K562 (cell line): Measurements from ENCODE around the gene GPATCH2. TPM values are rescaled to one million over a fixed set of nuclear protein-coding genes. Genes with fewer than 3 reads are reported as not detected.

ENCODE experiments used
- ATAC-seq: fragments of 200-7000 bp; cut with Tn5 transposase; 3 replicates; pipeline ENCODE4 v1.9.1; 2020; ENCODE audit warnings: moderate library complexity
- BruUV-seq: library from RNA; stranded (reverse); fragments of 400-500 nt; replicated peaks from 2 replicates; lab custom pipeline; 2021; lab: Mats Ljungman, UMichigan
- CTCF ChIA-PET: fragments of 300-600 bp; formaldehyde crosslinking; extraction: SDS; loops from one replicate; lab custom pipeline; 2021; ENCODE audit warnings: low intra/inter-chr PET ratio; lab: Yijun Ruan, JAX
- POLR2A ChIA-PET: fragments of 300-600, 350-650 bp; sonication (Branson Sonifier 250); formaldehyde crosslinking; extraction: SDS; loops from one replicate; lab custom pipeline; 2021; ENCODE audit warnings: antibody characterized with exemption, inconsistent platforms; lab: Yijun Ruan, JAX
- DNase-seq, 4 experiments: peaks; one replicate each; pipeline versions ENCODE4 v3.0.0 to v3.0.0-alpha.2; 2011 to 2018; ENCODE audit warnings: low spot score in 3 of 4, mixed read lengths in 3 of 4; ENCODE audit errors: extremely low read depth in 1 of 4
- FAIRE-seq: peaks from 2 replicates; lab custom pipeline; 2011; peaks lifted over from hg19 to GRCh38; lab: Jason Lieb, UNC
- H2AFZ ChIP-seq: 2 replicates; pipeline ENCODE4 v1.6.0; 2011; ENCODE audit warnings: low read depth, low read length, control low read depth, inconsistent platforms
- H3K27ac ChIP-seq: fragments of 200-600 bp; 3 replicates; pipeline ENCODE4 v1.8.0; 2011; ENCODE audit warnings: low read depth, mild to moderate bottlenecking, control low read depth, inconsistent platforms, low read length, moderate library complexity, mixed read lengths; ENCODE audit errors: extremely low read depth
- H3K27me3 ChIP-seq, 2 experiments: fragments of 300-600 bp in 1 of 2; 2 replicates in 1 of 2; 3 replicates in 1 of 2; pipeline versions ENCODE4 v1.6.0 to v1.8.0; 2011; ENCODE audit warnings: inconsistent platforms in 2 of 2, low read length in 2 of 2, mild to moderate bottlenecking in 1 of 2, mixed read lengths in 1 of 2, moderate library complexity in 1 of 2; ENCODE audit not compliant: control insufficient read depth in 2 of 2, insufficient read depth in 2 of 2
- H3K36me3 ChIP-seq: fragments of 300-600 bp; 3 replicates; pipeline ENCODE4 v1.8.0; 2011; ENCODE audit warnings: mild to moderate bottlenecking, low read length, inconsistent platforms; ENCODE audit not compliant: control insufficient read depth, insufficient read depth
- H3K4me1 ChIP-seq, 2 experiments: fragments of 200-600 bp in 1 of 2; replicated peaks in 1 of 2; 2 replicates in 1 of 2; 3 replicates in 1 of 2; pipeline versions ENCODE4 v1.5.1 to v1.8.0; 2011; ENCODE audit warnings: inconsistent platforms in 2 of 2, low read length in 2 of 2, mild to moderate bottlenecking in 1 of 2, mixed read lengths in 1 of 2, moderate library complexity in 1 of 2; ENCODE audit not compliant: control insufficient read depth in 2 of 2, insufficient read depth in 2 of 2
- H3K4me2 ChIP-seq: 2 replicates; pipeline ENCODE4 v1.6.1; 2011; ENCODE audit warnings: low read length, control low read depth, inconsistent platforms, mixed read lengths; ENCODE audit not compliant: insufficient read depth
- H3K4me3 ChIP-seq: fragments of 200-600 bp; sonication (generic), shearing (Covaris generic); 2 replicates; pipeline ENCODE4 v1.5.1; 2016; ENCODE audit warnings: control low read depth, inconsistent platforms
- H3K79me2 ChIP-seq: fragments of 200-600 bp; 3 replicates; pipeline ENCODE4 v1.8.0; 2011; ENCODE audit warnings: low read length, inconsistent platforms; ENCODE audit not compliant: control insufficient read depth, insufficient read depth
- H3K9ac ChIP-seq, 2 experiments: 2 replicates each; pipeline versions ENCODE4 v1.6.0 to v1.6.1; 2011; ENCODE audit warnings: low read depth in 2 of 2, low read length in 2 of 2, control low read depth in 1 of 2, inconsistent platforms in 1 of 2, mild to moderate bottlenecking in 1 of 2, mixed read lengths in 1 of 2; ENCODE audit not compliant: insufficient read depth in 1 of 2
- H3K9me1 ChIP-seq: one replicate; pipeline ENCODE4 v1.6.0; 2011; ENCODE audit warnings: inconsistent platforms, mild to moderate bottlenecking, low read length, moderate library complexity; ENCODE audit not compliant: control insufficient read depth, insufficient read depth
- H3K9me3 ChIP-seq: replicated peaks from 2 replicates; pipeline ENCODE4 v1.5.1; 2011; ENCODE audit warnings: low read depth, low read length, inconsistent platforms; ENCODE audit not compliant: control insufficient read depth, insufficient read depth
- H4K20me1 ChIP-seq: replicated peaks from 2 replicates; pipeline ENCODE4 v1.6.1; 2011; ENCODE audit warnings: low read length, inconsistent platforms, mixed read lengths; ENCODE audit not compliant: control insufficient read depth, insufficient read depth
- ASH1L ChIP-seq: fragments of 450-650 bp; IDR thresholded peaks from 2 replicates; pipeline ENCODE4 v1.6.1; 2018; ENCODE audit warnings: borderline replicate concordance, mild to moderate bottlenecking, low read depth; ENCODE audit not compliant: partially characterized antibody
- BCL6 ChIP-seq: fragments of 250-450 bp; sonication (Bioruptor Pico); IDR thresholded peaks from 2 replicates; pipeline ENCODE4 v1.4.0; 2020
- BRF1 ChIP-seq: IDR thresholded peaks from 3 replicates; pipeline ENCODE4 v1.6.1; 2011; ENCODE audit warnings: borderline replicate concordance, mild to moderate bottlenecking; ENCODE audit not compliant: insufficient read length; ENCODE audit errors: extremely low read depth
- ETV1 ChIP-seq: fragments of 450-650 bp; conservative IDR thresholded peaks from 2 replicates; pipeline ENCODE4 v1.6.1; 2016; ENCODE audit warnings: missing genetic modification characterization, control low read depth, low read depth, missing compliant biosample characterization
- ETV5 ChIP-seq: sonication (generic); formaldehyde crosslinking; IDR thresholded peaks from 2 replicates; pipeline ENCODE4 v1.4.0; 2020; ENCODE audit warnings: low read depth, mild to moderate bottlenecking, missing genetic modification reagents
- KAT2B ChIP-seq: IDR thresholded peaks from one replicate; pipeline ENCODE4 v1.6.1; 2012; ENCODE audit warnings: low read depth, mild to moderate bottlenecking, control low read depth, inconsistent platforms, low read length, moderate library complexity
- KDM4B ChIP-seq, 2 experiments: fragments of 450-650 bp in 1 of 2; sonication (generic) in 1 of 2; IDR thresholded peaks; 2 replicates each; pipeline ENCODE4 v1.6.1; 2016 to 2017; ENCODE audit warnings: borderline replicate concordance in 2 of 2, antibody characterized with exemption in 1 of 2, low read depth in 1 of 2, mild to moderate bottlenecking in 1 of 2
- KHSRP ChIP-seq: fragments of 450-650 bp; IDR thresholded peaks from 2 replicates; pipeline ENCODE4 v1.6.1; 2017
- MEF2A ChIP-seq: IDR thresholded peaks from 2 replicates; pipeline ENCODE4 v1.6.1; 2011; ENCODE audit warnings: low read depth, mild to moderate bottlenecking, low read length, moderate library complexity; ENCODE audit not compliant: control insufficient read depth
- POLR2A ChIP-seq: fragments of 450-650 bp; conservative IDR thresholded peaks from 2 replicates; pipeline ENCODE4 v1.6.1; 2016
- SMARCC2 ChIP-seq: fragments of 450-650 bp; IDR thresholded peaks from 2 replicates; pipeline ENCODE4 v1.6.1; 2017; ENCODE audit warnings: antibody characterized with exemption, moderate library complexity, mild to moderate bottlenecking, low read depth
- TARDBP ChIP-seq: fragments of 450-650 bp; IDR thresholded peaks from 2 replicates; pipeline ENCODE4 v1.6.1; 2016
- ZBED1 ChIP-seq: IDR thresholded peaks from 2 replicates; pipeline ENCODE4 v1.6.1; 2014
- ZNF146 ChIP-seq: IDR thresholded peaks from one replicate; pipeline ENCODE4 v1.6.1; 2018; ENCODE audit warnings: missing compliant biosample characterization; ENCODE audit not compliant: unreplicated experiment
- ZSCAN32 ChIP-seq: fragments of 450-650 bp; formaldehyde crosslinking; IDR thresholded peaks from 2 replicates; pipeline ENCODE4 v1.4.0; 2020; ENCODE audit warnings: mild to moderate bottlenecking, moderate library complexity
- in situ Hi-C: fragments of 300-500 bp; cut with MboI; formaldehyde crosslinking; loops from 4 replicates; pipeline ENCODE4 v1.15.0; 2018; ENCODE audit warnings: inconsistent platforms, mixed read lengths
- intact Hi-C: fragments of 100-400 bp; cut with micrococcal nuclease; formaldehyde crosslinking; loops from 2 replicates; pipeline ENCODE4 v1.14.2; 2022
- polyA plus RNA-seq, 8 experiments: library from polyadenylated mRNA; depleted of rRNA in 4 of 8; stranded (reverse) in 5 of 8; unstranded in 3 of 8; fragments of >200 nt; fragmentation: Nextera tagmentation in 2 of 8; fragmentation: Illumina TruSeq in 1 of 8; extraction: Ambion mirVana in 2 of 8; extraction: Trizol in 1 of 8; gene quantifications; 2 replicates each; pipeline versions ENCODE4 v1.2.1 to v1.2.3, GENCODE V29; 2011 to 2014; ENCODE audit warnings: inconsistent platforms in 1 of 8, missing spikeins in 1 of 8
- total RNA-seq, 7 experiments: library from RNA; depleted of rRNA in 6 of 7; stranded (reverse); fragments of >200 nt in 6 of 7; fragmentation: Illumina TruSeq in 2 of 7; extraction: Trizol in 2 of 7; gene quantifications; 2 replicates each; pipeline versions ENCODE4 v1.2.1 to v1.2.3, GENCODE V29; 2011 to 2021; ENCODE audit warnings: low replicate concordance in 1 of 7
- TF ChIP-seq, protein P1 (sequence below): fragments of 250-450 bp; sonication (Bioruptor Pico); IDR thresholded peaks from 2 replicates; pipeline ENCODE4 v1.9.0; 2021; ENCODE audit warnings: mild to moderate bottlenecking, inconsistent platforms
- TF ChIP-seq, protein P2 (sequence below): fragments of 450-650 bp; IDR thresholded peaks from 2 replicates; pipeline ENCODE4 v1.6.1; 2016; ENCODE audit warnings: borderline replicate concordance

GPATCH2 gene
- total and polyA plus RNA-seq, 9 of the 15 experiments (the other 6 are each of a cell fraction or from before 2014, with no cell fraction given): 0.38 to 2.0 (median 0.55) TPM

DNA sequence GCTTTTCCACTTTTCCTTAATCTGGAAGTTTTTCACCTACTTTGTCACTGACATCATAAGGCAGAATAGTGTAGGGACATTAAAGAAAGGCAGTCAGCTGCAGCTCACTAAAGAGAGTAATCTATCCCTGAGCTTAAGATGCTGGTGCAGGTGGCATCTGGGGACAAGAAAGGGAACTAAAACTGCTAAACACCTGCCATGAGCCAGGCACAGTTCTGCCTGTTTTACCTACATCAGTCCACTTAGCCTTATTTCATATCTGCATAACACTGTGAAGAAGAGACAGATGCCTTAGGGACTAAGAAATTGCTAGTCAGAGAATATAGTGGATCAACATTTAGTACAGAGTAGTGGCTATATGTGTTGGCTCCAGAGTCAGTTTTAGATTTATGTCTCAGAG is 88.1 kb downstream of the GPATCH2 start:
- intact Hi-C loops: no loop called here
- H3K4me1 ChIP-seq: no peaks in the 10 kb centered on the region
- in situ Hi-C loops: no loop called here

More for the DNA sequence above, 88.1 kb downstream of the GPATCH2 start:
- TF ChIP-seq ASH1L (no peak), BRF1 (no peak), KHSRP (no peak), ZSCAN32 (CRISPR knock-in tag) (no peak), POLR2A (no peak), ZNF146 (CRISPR knock-in tag) (no peak), SMARCC2 (no peak), ETV1 (tag) (no peak), TARDBP (no peak), BCL6 (CRISPR knock-in tag) (no peak), ZBED1 (no peak), KDM4B (IDR thresholded peaks at IDR 0.05; ENCODE audit: borderline replicate concordance in 2 of 2, low read depth in 1 of 2) (no peak), ETV5 (no peak), MEF2A (no peak), KAT2B (no peak)
- TF ChIP-seq, protein P1, sequence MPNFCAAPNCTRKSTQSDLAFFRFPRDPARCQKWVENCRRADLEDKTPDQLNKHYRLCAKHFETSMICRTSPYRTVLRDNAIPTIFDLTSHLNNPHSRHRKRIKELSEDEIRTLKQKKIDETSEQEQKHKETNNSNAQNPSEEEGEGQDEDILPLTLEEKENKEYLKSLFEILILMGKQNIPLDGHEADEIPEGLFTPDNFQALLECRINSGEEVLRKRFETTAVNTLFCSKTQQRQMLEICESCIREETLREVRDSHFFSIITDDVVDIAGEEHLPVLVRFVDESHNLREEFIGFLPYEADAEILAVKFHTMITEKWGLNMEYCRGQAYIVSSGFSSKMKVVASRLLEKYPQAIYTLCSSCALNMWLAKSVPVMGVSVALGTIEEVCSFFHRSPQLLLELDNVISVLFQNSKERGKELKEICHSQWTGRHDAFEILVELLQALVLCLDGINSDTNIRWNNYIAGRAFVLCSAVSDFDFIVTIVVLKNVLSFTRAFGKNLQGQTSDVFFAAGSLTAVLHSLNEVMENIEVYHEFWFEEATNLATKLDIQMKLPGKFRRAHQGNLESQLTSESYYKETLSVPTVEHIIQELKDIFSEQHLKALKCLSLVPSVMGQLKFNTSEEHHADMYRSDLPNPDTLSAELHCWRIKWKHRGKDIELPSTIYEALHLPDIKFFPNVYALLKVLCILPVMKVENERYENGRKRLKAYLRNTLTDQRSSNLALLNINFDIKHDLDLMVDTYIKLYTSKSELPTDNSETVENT (CRISPR knock-in tag): no peak
- TF ChIP-seq, protein P2, sequence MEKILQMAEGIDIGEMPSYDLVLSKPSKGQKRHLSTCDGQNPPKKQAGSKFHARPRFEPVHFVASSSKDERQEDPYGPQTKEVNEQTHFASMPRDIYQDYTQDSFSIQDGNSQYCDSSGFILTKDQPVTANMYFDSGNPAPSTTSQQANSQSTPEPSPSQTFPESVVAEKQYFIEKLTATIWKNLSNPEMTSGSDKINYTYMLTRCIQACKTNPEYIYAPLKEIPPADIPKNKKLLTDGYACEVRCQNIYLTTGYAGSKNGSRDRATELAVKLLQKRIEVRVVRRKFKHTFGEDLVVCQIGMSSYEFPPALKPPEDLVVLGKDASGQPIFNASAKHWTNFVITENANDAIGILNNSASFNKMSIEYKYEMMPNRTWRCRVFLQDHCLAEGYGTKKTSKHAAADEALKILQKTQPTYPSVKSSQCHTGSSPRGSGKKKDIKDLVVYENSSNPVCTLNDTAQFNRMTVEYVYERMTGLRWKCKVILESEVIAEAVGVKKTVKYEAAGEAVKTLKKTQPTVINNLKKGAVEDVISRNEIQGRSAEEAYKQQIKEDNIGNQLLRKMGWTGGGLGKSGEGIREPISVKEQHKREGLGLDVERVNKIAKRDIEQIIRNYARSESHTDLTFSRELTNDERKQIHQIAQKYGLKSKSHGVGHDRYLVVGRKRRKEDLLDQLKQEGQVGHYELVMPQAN: no peak
- no peak overlapping the region for H2AFZ ChIP-seq
- DNase-seq (no peak), ATAC-seq (no peak), FAIRE-seq (no peak)
- no peaks in the 10 kb centered on the region for H3K36me3 ChIP-seq
- no peaks in the 10 kb centered on the region for H3K9me3 ChIP-seq
- no peaks in the 10 kb centered on the region for H3K27me3 ChIP-seq
- no peak overlapping the region for H3K4me2 ChIP-seq
- no TSS peak for BruUV-seq
- H3K27ac ChIP-seq: no peak overlapping the region
- ChIA-PET POLR2A (no interaction called here), CTCF (no interaction called here)
- no peaks in the 10 kb centered on the region for H3K79me2 ChIP-seq
- no peaks in the 10 kb centered on the region for H3K9me1 ChIP-seq
- no peak overlapping the region for H3K4me3 ChIP-seq
- no peaks in the 10 kb centered on the region for H4K20me1 ChIP-seq
- no peak overlapping the region for H3K9ac ChIP-seq
